KMS-11 (cell line): Measurements from ENCODE around the gene WNT2B.
A peak's percentile ranks its signal among the peaks of the same experiment; 100 is the strongest.

ENCODE experiments used
- H2AFZ ChIP-seq: fragments of 200-600 bp; sonication (generic); 2 replicates; pipeline ENCODE4 v1.6.1; 2016; ENCODE audit warnings: antibody characterized with exemption, mixed run types, low read depth
- H3K27ac ChIP-seq: fragments of 200-600 bp; sonication (generic); 2 replicates; pipeline ENCODE4 v1.6.1; 2016; ENCODE audit warnings: mild to moderate bottlenecking, mixed run types
- H3K27me3 ChIP-seq: fragments of 200-600 bp; sonication (generic); 2 replicates; pipeline ENCODE4 v1.6.1; 2017; ENCODE audit warnings: mild to moderate bottlenecking, low read depth, mixed run types, moderate library complexity; ENCODE audit not compliant: insufficient read depth
- H3K36me3 ChIP-seq: fragments of 200-600 bp; sonication (generic); 2 replicates; pipeline ENCODE4 v1.6.1; 2017; ENCODE audit warnings: mild to moderate bottlenecking, mixed run types; ENCODE audit not compliant: insufficient read depth
- H3K4me1 ChIP-seq: fragments of 200-600 bp; sonication (generic); 2 replicates; pipeline ENCODE4 v1.6.1; 2016; ENCODE audit warnings: mild to moderate bottlenecking, low read depth, mixed run types; ENCODE audit not compliant: poor library complexity, severe bottlenecking
- H3K4me2 ChIP-seq: fragments of 200-600 bp; sonication (generic); 2 replicates; pipeline ENCODE4 v1.7.0; 2016; ENCODE audit warnings: mild to moderate bottlenecking, mixed run types
- H3K4me3 ChIP-seq: fragments of 200-600 bp; sonication (generic); IDR thresholded peaks from 2 replicates; pipeline ENCODE4 v1.6.1; 2017; ENCODE audit warnings: low read depth, low read length, mixed read lengths; ENCODE audit not compliant: insufficient read depth
- H3K79me2 ChIP-seq: fragments of 200-600 bp; sonication (generic); 2 replicates; pipeline ENCODE4 v1.6.1; 2016; ENCODE audit warnings: low read depth, mixed run types; ENCODE audit not compliant: insufficient read depth
- H3K9ac ChIP-seq: fragments of 200-600 bp; sonication (generic); 2 replicates; pipeline ENCODE4 v1.6.1; 2016; ENCODE audit warnings: mild to moderate bottlenecking, mixed run types
- H4K20me1 ChIP-seq: fragments of 200-600 bp; sonication (generic); 2 replicates; pipeline ENCODE4 v1.6.1; 2016; ENCODE audit warnings: mild to moderate bottlenecking, mixed run types; ENCODE audit not compliant: insufficient read depth
- CTCF ChIP-seq: fragments of 200-600 bp; sonication (generic); conservative IDR thresholded peaks from 2 replicates; pipeline ENCODE4 v1.6.1; 2017; ENCODE audit warnings: low read depth, mild to moderate bottlenecking, antibody characterized with exemption, low read length, moderate library complexity, mixed read lengths

WNT2B gene

GRCh38 chr1:112508278-112509004 is at the start of gene WNT2B:
TSS of gene WNT2B (plus strand) at chr1:112508965. CDS start at chr1:112509263, 298 bp downstream.
- H3K4me2 ChIP-seq, result peak within 1 kb of the TSS; percentile 86
- no peaks in the 10 kb centered on the region for H3K36me3 ChIP-seq
- no peaks in the 10 kb centered on the region for H3K79me2 ChIP-seq
- no peak within 1 kb of the TSS for H3K27ac ChIP-seq
- peak within 1 kb of the TSS; percentile 85 for H2AFZ ChIP-seq
- H3K4me3 ChIP-seq, result no peak within 1 kb of the TSS
- H3K4me1 ChIP-seq, result no peaks in the 10 kb centered on the region
- no peak for TF ChIP-seq CTCF
- no peaks in the 10 kb centered on the region for H3K27me3 ChIP-seq
- H4K20me1 ChIP-seq, result no peaks in the 10 kb centered on the region
- H3K9ac ChIP-seq, result no peak within 1 kb of the TSS

- Histone ChIP-seq H3K36me3 (no peaks in the 10 kb centered on the region), H3K27me3 (no peaks in the 10 kb centered on the region), H4K20me1 (no peaks in the 10 kb centered on the region), H3K79me2 (no peaks in the 10 kb centered on the region), H3K4me2 (no peak overlapping the region), H3K9ac (no peak overlapping the region), H2AFZ (no peak overlapping the region), H3K4me3 (no peak overlapping the region), H3K4me1 (no peaks in the 10 kb centered on the region), H3K27ac (no peak overlapping the region)
- no peak for TF ChIP-seq CTCF
Observed at GRCh38 chr1:112460615-112461014, 48.1 kb upstream of the WNT2B start.

- TF ChIP-seq CTCF, result no peak
- Histone ChIP-seq H3K4me1 (no peaks in the 10 kb centered on the region), H3K79me2 (no peaks in the 10 kb centered on the region), H3K9ac (no peak overlapping the region), H3K36me3 (no peaks in the 10 kb centered on the region), H3K4me3 (no peak overlapping the region), H3K27ac (no peak overlapping the region), H2AFZ (no peak overlapping the region), H3K27me3 (no peaks in the 10 kb centered on the region), H4K20me1 (no peaks in the 10 kb centered on the region), H3K4me2 (no peak overlapping the region)
Observed at GRCh38 chr1:112461200-112461871, 47.4 kb upstream of the WNT2B start.

GRCh38 chr1:112462953-112463279 is 45.8 kb upstream of the WNT2B start:
- no peak overlapping the region for H3K4me2 ChIP-seq
- no peak for TF ChIP-seq CTCF

More at GRCh38 chr1:112462953-112463279, 45.8 kb upstream of the WNT2B start:
- H3K27ac ChIP-seq, result no peak overlapping the region
- no peaks in the 10 kb centered on the region for H3K27me3 ChIP-seq
- no peaks in the 10 kb centered on the region for H3K79me2 ChIP-seq
- H2AFZ ChIP-seq, result no peak overlapping the region
- no peak overlapping the region for H3K9ac ChIP-seq
- no peaks in the 10 kb centered on the region for H3K36me3 ChIP-seq
- H3K4me1 ChIP-seq, result no peaks in the 10 kb centered on the region
- H3K4me3 ChIP-seq, result no peak overlapping the region
- no peaks in the 10 kb centered on the region for H4K20me1 ChIP-seq
